NK-92 (cell line): Measurements from ENCODE around the gene ADCK2.
"Not testable (repeated sequence)": the region's sequence is repeated elsewhere in the genome, so short reads cannot be mapped to it uniquely, and the experiment has no call there.

Experiments used
- DNase-seq: peaks from one replicate; lab custom pipeline; 2025; ENCODE audit not compliant: unreplicated experiment; lab: John Stamatoyannopoulos, UW

ADCK2 gene, protein sequence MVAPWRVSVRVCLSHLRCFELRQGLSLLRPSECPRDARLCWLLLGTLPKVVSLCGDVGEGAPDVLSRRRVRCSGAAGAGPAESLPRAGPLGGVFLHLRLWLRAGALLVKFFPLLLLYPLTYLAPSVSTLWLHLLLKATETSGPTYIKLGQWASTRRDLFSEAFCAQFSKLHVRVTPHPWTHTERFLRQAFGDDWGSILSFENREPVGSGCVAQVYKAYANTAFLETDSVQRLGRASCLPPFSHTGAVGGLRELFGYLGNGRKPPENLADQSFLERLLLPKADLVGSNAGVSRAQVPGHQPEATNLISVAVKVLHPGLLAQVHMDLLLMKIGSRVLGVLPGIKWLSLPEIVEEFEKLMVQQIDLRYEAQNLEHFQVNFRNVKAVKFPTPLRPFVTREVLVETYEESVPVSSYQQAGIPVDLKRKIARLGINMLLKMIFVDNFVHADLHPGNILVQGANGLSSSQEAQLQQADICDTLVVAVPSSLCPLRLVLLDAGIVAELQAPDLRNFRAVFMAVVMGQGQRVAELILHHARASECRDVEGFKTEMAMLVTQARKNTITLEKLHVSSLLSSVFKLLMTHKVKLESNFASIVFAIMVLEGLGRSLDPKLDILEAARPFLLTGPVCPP

DNA sequence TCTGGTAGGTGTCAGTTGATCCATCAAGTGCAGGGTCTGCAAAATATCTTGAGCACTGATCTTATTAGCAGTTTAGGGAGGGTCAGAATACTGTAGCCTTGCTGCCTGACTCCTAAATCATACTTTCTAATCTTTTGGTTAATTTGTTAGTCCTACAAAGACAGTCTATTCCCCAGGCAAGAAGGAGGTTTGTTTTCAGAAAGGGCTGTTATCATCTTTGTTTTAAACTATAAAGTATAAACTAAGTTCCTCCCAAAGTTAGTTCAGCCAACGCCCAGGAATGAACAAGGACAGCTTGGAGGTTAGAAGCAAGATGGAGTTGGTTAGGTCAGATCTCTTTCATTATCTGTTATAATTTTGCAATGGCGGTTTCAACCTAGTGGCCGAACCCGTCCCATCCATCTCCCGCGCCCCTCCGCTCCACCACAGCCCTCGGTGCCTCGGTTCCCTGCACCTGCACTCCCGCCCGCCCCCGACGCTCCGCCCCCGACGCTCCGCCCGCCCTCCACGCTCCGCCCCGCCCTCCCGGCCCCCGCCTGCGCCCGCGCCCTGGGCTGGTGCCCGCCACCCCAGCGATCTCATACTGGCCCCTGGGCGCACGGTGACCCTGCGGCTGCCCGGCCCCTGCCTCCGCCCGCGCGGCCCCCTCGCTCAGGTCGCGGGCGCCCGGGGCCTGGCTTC lies at the start of gene ADCK2:
ADCK2 (plus strand) TSS at position 564 of the 681 bp plus-strand sequence. CDS start 386 bp downstream, outside the sequence.
- DNase-seq = no peak

DNA sequence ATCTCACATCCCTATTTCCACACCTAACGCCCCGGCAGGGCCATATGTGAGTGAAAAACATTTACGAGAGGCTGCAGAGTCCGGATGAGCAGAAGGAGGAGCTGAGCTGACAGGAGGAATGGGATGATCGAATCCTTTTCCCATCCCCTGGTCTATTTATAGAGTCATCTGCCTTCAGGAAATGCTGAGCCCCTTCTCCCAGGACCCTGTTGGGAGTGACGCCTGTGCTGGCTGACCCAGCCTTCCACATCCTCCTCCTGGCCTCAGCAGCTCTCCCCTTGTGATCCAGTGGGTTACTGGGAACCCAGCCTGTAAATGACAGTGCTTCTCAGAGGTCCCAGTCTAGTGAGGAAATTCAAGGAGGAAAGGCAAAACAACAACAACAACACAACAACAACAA lies 48.8 kb upstream of the ADCK2 start:
- DNase-seq = no peak

GRCh38 chr7:140624392-140625191 lies 48.2 kb upstream of the ADCK2 start:
- DNase-seq = no peak

- not testable (repeated sequence) for DNase-seq
Measured at GRCh38 chr7:140625192-140625558, 47.6 kb upstream of the ADCK2 start.

DNA sequence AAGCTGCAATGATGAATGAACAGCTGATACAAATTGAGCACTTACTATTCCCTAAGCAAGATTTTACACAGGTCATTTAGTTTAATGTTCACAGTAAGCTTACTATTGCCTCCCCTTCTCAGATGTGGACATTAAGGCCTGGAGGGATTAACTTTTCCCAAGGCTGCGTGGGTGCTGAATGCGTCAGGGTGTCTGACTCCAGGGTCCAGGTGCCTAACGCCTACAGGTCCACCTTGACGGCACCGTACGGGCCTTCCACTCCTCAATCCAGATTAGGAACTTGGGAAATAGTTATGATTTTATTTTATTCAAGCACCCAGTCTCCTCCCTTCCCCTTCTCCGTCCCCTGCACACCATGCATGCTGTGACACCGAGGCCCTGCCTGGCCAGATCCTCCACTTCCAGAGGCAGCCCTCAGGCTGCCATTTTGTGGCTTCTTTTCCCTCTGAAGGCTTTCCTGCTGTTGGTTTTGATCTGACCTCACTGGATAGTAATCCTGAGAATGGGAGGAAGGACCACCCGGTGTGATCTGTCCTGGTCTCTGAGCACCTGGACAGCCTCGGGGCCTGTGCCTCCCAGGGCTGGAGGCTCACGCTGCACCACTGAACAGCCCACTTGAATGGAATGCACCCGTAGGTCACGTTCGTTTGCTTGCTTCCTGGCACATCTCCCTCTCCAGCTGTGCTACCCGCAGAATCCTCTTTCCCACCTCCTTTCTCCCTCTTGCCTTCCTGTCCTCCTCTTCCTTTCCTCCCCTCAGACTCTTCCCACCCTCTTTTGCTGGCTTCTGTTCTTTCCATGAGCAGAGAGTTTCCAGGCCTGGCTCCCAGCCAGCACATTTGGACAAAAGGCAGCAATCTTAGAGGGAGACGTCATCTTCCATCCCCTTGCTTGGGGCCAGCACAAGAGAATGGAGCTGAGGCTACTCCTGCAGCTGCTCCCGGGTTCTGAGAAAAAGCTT lies 46.6 kb upstream of the ADCK2 start:
- DNase-seq = no peak

DNA sequence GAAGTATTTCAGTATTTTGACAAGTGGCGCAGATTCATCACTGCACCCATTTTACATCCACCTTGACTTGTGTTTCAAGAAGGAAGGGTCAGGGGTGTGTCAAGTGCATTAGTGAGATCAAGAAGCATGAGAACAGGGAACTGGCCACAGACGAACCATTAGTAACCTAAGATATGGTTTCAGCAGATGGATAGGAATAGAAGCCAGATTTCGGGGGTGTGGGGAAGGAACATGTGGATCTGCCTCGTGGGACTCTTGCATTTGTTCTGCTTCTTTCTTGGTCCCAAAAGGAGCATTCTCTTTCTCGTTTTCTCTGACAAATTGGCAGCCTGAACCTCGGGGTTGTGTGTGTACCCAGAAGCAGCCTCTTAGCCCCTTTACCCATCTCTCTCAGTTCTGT lies 41.7 kb upstream of the ADCK2 start:
- DNase-seq = no peak

- no peak for DNase-seq
Measured at GRCh38 chr7:140631602-140632001, 41.1 kb upstream of the ADCK2 start.

- DNase-seq = no peak
Measured at GRCh38 chr7:140635345-140635744, 37.4 kb upstream of the ADCK2 start.

- no peak for DNase-seq
Measured at GRCh38 chr7:140635816-140636215, 36.9 kb upstream of the ADCK2 start.

DNA sequence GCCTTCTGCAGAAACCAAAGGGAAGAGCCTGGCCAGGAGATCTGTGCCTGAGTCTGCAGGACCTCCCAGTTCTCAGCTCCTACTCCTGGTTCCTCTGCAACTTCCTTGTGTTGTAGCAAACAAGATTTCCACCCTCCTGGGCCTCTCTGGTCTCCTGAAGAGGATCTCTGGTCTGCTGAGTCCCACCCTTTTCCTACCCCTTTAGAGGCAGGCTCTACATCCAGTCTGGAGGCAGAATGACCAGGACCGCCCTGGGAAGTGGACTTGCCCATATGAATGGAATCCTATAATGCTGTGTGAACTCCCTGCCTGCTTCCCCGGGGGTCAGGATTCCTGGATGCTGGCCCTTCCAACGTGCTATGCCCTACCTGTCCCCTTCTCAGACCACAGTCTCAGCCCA lies 35.3 kb upstream of the ADCK2 start:
- DNase-seq = no peak

DNA sequence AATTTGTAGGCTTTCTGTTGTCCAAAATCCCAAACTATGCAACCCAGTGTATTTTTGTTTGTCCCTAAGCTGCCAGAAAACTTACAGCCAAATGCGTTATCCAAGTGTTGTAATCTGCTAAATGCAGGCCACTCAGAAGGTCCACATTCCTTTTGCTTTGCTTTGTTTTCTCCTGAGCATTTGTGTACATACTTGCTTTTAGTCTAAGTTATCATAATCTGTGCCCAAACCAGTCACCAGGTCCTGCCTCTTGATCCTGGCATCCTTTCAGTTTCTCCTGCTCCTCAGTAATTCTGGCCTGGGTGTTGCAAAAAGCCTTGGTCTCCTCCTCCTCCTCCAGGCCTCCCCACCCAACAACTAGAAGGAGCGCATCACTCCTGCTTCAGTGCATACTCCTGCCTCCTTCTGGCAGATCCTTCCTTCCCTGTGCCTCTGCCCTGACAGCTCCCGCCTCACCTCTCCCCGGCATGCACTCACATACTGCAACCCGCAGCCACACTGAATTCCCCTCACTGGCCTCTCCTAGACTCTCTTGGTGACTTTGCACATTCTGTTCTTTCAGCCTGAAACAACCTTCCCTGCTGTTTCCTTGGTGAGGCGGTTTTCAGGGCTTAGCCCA lies 34.5 kb upstream of the ADCK2 start:
- no peak for DNase-seq

GRCh38 chr7:140639366-140640053 lies 33.2 kb upstream of the ADCK2 start:
- DNase-seq = no peak

- DNase-seq = no peak
Measured at GRCh38 chr7:140640060-140640637, 32.6 kb upstream of the ADCK2 start.

GRCh38 chr7:140640727-140641523 lies 31.8 kb upstream of the ADCK2 start, which contains the start of gene DENND2A:
Gene DENND2A, minus strand, starts transcription at chr7:140640813. Its CDS starts 38,416 bp downstream, at chr7:140602397.
- no peak for DNase-seq

DNA sequence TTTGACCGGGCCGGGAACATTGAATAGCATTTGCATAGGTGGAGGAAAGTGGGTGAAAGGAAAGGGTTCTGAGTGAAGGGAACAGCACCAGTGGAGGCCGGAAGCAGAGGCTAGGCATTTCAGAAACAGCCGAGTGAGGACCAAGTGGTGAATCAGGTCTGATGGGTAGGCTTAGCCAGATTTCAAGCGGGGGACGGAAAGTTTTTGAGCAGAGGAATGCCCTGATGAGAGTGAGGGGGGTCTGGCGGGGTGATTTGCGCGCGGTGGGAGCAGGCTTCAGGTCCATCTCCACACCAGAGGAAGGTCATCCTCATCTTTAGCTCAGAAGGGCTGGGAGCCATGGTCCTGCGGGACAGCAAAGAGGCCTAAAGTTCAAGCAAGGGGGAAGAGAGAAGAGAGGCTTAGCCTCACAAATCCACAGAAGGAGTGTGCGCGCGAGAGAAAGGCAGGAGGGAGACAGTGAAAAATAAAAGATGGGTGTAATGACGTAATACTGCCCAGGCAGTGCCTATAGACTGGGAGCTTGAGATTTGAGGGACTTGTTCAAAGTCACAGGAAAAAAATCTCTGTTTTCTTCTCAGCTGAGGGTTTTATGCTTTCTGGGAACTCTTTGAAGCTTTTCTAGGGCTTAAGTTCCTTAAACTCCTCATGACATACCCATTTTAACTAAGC lies 31.1 kb upstream of the ADCK2 start:
- DNase-seq = no peak

- no peak for DNase-seq
Measured at GRCh38 chr7:140643416-140643815, 29.3 kb upstream of the ADCK2 start.

DNA sequence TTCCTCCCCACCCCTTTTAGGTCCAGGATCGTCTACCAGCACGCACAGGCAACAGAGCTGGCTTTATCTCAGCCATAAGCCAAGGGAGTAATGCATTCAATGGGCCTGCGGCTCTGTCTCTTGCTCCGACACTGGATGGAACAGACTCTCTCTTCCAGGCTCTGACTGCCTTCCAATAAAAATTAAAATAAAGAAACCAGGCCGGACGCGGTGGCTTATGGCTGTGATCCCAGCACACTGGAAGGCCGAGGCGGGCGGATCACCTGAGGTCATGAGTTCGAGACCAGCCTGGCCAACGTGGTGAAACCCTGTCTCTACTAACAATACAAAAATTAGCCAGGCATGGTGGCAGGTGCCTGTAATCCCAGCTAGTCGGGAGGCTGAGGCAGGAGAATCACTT lies 28.0 kb upstream of the ADCK2 start:
- not testable (repeated sequence) for DNase-seq
